Kidney epithelial cell (primary cell): ENCODE data around the gene FGF23. TPM values are rescaled to one million over a fixed set of nuclear protein-coding genes. Genes with fewer than 3 reads are reported as not detected.

Experiments used
- DNase-seq: peaks from one replicate; pipeline ENCODE4 v3.0.0-alpha.2; 2010; ENCODE audit warnings: low read depth
- H3K27me3 ChIP-seq: 2 replicates; pipeline ENCODE4 v1.6.0; 2011; ENCODE audit warnings: low read length; ENCODE audit not compliant: control insufficient read depth, insufficient read depth
- H3K36me3 ChIP-seq: 2 replicates; pipeline ENCODE4 v1.5.1; 2011; ENCODE audit warnings: low read length; ENCODE audit not compliant: control insufficient read depth, insufficient read depth
- H3K4me3 ChIP-seq: 2 replicates; pipeline ENCODE4 v1.5.1; 2011; ENCODE audit warnings: low read depth, mild to moderate bottlenecking, control low read depth, low read length
- total RNA-seq: library from RNA; depleted of rRNA; stranded (reverse); fragments of >200 nt; gene quantifications from 2 replicates; pipeline ENCODE4 v1.2.3, GENCODE V29; 2015
- TF ChIP-seq, protein P1 (sequence below): IDR thresholded peaks from 2 replicates; pipeline ENCODE4 v1.5.1; 2011; ENCODE audit warnings: mild to moderate bottlenecking, moderate library complexity, low read length, control low read depth, inconsistent platforms; ENCODE audit not compliant: insufficient read depth, poor library complexity, severe bottlenecking

The FGF23 gene
- total RNA-seq, 1 donor from 2014 or later, result not detected

DNA sequence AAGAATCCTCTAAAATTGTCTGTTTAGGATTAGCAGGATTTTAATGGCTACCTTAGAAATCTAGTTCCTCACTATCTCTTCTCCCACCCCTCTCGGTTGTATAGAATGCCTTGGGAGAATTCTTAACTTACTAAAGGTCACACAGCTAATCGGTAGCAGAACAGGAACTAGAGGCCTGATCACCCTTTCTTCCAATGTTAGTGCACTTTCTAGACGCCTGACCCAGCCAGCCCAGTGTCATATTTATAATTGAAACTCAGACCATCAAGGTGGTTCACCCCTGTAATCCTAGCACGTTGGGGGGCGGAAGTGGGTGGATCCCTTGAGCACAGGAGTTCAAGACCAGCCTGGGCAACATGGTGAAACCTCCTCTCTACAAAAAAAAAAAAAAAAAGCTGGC is 56.8 kb downstream of the FGF23 start:
- TF ChIP-seq, protein P1, sequence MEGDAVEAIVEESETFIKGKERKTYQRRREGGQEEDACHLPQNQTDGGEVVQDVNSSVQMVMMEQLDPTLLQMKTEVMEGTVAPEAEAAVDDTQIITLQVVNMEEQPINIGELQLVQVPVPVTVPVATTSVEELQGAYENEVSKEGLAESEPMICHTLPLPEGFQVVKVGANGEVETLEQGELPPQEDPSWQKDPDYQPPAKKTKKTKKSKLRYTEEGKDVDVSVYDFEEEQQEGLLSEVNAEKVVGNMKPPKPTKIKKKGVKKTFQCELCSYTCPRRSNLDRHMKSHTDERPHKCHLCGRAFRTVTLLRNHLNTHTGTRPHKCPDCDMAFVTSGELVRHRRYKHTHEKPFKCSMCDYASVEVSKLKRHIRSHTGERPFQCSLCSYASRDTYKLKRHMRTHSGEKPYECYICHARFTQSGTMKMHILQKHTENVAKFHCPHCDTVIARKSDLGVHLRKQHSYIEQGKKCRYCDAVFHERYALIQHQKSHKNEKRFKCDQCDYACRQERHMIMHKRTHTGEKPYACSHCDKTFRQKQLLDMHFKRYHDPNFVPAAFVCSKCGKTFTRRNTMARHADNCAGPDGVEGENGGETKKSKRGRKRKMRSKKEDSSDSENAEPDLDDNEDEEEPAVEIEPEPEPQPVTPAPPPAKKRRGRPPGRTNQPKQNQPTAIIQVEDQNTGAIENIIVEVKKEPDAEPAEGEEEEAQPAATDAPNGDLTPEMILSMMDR, result no peak
- no peaks in the 10 kb centered on the region for H3K27me3 ChIP-seq
- no peak for DNase-seq
- no peak overlapping the region for H3K4me3 ChIP-seq
- no peaks in the 10 kb centered on the region for H3K36me3 ChIP-seq

DNA sequence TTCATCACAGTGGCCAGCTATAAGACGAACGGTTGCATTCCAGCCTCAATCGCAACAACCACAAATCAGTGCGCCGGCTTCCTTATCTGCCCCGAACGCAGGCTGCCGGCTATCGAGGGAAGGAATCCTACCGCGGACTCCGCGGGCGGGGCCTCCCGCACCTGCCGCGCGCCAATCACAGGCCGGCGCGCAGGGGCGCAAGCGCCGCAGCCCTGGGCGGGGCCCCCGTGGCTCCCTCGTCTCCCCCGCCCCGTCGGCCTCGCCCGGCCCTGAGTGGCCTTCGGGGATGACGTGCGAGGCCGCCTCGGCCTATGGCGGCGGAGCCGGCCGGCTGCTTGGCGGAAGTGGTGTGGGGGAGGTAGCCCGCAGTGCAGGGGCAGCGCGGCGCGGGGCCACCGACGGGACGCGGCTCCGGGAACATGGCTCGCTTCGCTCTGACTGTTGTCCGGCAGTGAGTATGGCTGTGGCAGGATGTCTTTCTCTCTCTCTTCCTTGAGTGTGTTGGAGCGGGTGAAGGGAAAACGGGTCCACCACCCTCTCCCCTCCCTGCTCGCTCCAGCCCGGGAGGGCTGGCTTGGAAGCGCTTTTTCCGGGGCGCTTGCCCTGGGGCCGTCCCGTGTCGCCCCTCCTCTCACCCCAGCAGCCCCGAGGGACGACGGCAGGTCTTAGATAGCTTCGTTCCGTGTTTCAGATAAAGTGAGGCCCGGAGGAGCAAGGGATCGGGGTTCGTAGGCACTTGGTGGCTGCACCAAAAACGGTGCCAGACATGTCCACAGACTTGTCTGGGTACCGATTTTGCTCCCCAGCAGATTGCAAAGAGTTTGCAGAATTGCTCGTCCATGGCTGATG is 58.4 kb downstream of the FGF23 start, which contains the start of gene TIGAR:
TSS of gene TIGAR (plus strand) at position 361 of the 849 bp plus-strand sequence. CDS start at position 420, 59 bp downstream.
- Histone ChIP-seq H3K4me3 (peak within 1 kb of the TSS; percentile 95), H3K27me3 (no peaks in the 10 kb centered on the region), H3K36me3 (no peaks in the 10 kb centered on the region)
- TF ChIP-seq, protein P1, result no peak
- DNase-seq, result peak; percentile 77

DNA sequence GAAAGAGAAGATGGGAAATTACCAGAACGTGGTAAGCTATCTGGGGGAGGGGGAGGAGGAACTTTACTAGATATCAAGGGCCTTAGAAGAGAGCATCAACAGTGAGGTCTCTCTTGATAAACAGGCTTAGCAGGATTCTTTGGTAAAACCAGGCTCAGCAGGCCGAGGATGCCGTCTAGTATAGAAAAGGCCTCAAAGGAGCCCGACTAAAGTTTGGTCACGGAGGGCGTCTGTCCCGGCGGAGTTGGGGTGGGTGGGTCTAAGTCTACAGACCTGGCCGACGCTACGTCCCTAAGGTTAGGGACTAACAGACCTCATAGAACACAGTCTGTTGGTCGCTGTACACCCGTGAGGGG is 59.0 kb downstream of the FGF23 start:
- TF ChIP-seq, protein P1, result no peak
- no peaks in the 10 kb centered on the region for H3K27me3 ChIP-seq
- H3K4me3 ChIP-seq, result peak overlapping the region; percentile 73
- H3K36me3 ChIP-seq, result no peaks in the 10 kb centered on the region
- no peak for DNase-seq

Other genes starting within 250 kb of the FGF23 start
- 88.3 and 91.0 TPM in 2 replicates for gene CCND2, start 106.0 kb downstream of the FGF23 start, total RNA-seq
- 17.3 and 18.3 TPM in 2 replicates for gene TIGAR, start 58.5 kb downstream of the FGF23 start, total RNA-seq
- not detected in 2 replicates for gene FGF6, start 66.1 kb upstream of the FGF23 start, total RNA-seq
- 8.7 and 9.3 TPM in 2 replicates for gene RAD51AP1, start 159.2 kb upstream of the FGF23 start, total RNA-seq
- gene DYRK4, start 182.5 kb upstream of the FGF23 start, total RNA-seq, result 60.3 and 64.8 TPM in 2 replicates